Left ventricle myocardium inferior (tissue), 1 donor: ENCODE data around the gene UCN3. TPM values are rescaled to one million over a fixed set of nuclear protein-coding genes. Genes with fewer than 3 reads are reported as not detected.

Source experiments
- DNase-seq: peaks from one replicate; pipeline ENCODE4 v3.0.0-alpha.2; 2020
- H3K27ac ChIP-seq: fragments of 200-600 bp; replicated peaks from 2 replicates; pipeline ENCODE4 v1.8.0; 2021
- H3K27me3 ChIP-seq: fragments of 200-600 bp; 2 replicates; pipeline ENCODE4 v1.8.0; 2021; ENCODE audit warnings: low read depth
- H3K36me3 ChIP-seq: fragments of 200-600 bp; 2 replicates; pipeline ENCODE4 v1.8.0; 2021
- H3K4me1 ChIP-seq: fragments of 200-600 bp; 2 replicates; pipeline ENCODE4 v1.8.0; 2021
- H3K4me3 ChIP-seq: fragments of 200-600 bp; 2 replicates; pipeline ENCODE4 v1.8.0; 2021; ENCODE audit warnings: mild to moderate bottlenecking, moderate library complexity
- H3K9me3 ChIP-seq: fragments of 200-600 bp; replicated peaks from 2 replicates; pipeline ENCODE4 v1.8.0; 2021
- CTCF ChIP-seq: fragments of 200-600 bp; IDR thresholded peaks from 2 replicates; pipeline ENCODE4 v1.8.0; 2021; ENCODE audit warnings: antibody characterized with exemption, mild to moderate bottlenecking, borderline replicate concordance
- intact Hi-C: fragments of 100-400 bp; cut with micrococcal nuclease; formaldehyde crosslinking; loops from one replicate; pipeline ENCODE4 v1.11.0; 2022
- total RNA-seq: library from RNA; stranded (reverse); fragmentation: NEBNext Ultra II Directional; extraction: Animal tissue kit (Norgen Biotek cat#: 25700); gene quantifications from one replicate; pipeline ENCODE4 v1.2.1, GENCODE V29; 2021
- donor health status: DM: no; HTN: yes; CAD: no; lungs with severe emphysema.

The UCN3 gene
- total RNA-seq, 1 donor from 2014 or later, result not detected

- intact Hi-C loops, result no loop called here
- Histone ChIP-seq H3K9me3 (no peaks in the 10 kb centered on the region), H3K4me1 (no peaks in the 10 kb centered on the region), H3K27me3 (peaks cover 17% of the 10 kb centered on the region), H3K36me3 (no peaks in the 10 kb centered on the region), H3K4me3 (no peak overlapping the region), H3K27ac (no peak overlapping the region)
- TF ChIP-seq CTCF, result no peak
- DNase-seq, result no peak
Measured at GRCh38 chr10:5354068-5354467, 10.7 kb upstream of the UCN3 start.

GRCh38 chr10:5355594-5356301 lies 9.0 kb upstream of the UCN3 start:
- TF ChIP-seq CTCF, result no peak
- Histone ChIP-seq H3K27ac (no peak overlapping the region), H3K9me3 (no peaks in the 10 kb centered on the region), H3K4me3 (no peak overlapping the region), H3K27me3 (peaks cover 29% of the 10 kb centered on the region), H3K36me3 (no peaks in the 10 kb centered on the region), H3K4me1 (no peaks in the 10 kb centered on the region)
- intact Hi-C loops, result no loop called here
- DNase-seq, result no peak

- intact Hi-C loops, result no loop called here
- H3K36me3 ChIP-seq, result no peaks in the 10 kb centered on the region
- no peak overlapping the region for H3K4me3 ChIP-seq
- no peaks in the 10 kb centered on the region for H3K9me3 ChIP-seq
- H3K27ac ChIP-seq, result no peak overlapping the region
- no peaks in the 10 kb centered on the region for H3K4me1 ChIP-seq
- no peak for DNase-seq
- no peak for TF ChIP-seq CTCF
- peaks cover 34% of the 10 kb centered on the region for H3K27me3 ChIP-seq
Measured at GRCh38 chr10:5356302-5356763, 8.4 kb upstream of the UCN3 start.

- Histone ChIP-seq H3K36me3 (no peaks in the 10 kb centered on the region), H3K27me3 (peaks cover 75% of the 10 kb centered on the region), H3K9me3 (no peaks in the 10 kb centered on the region), H3K4me1 (no peaks in the 10 kb centered on the region), H3K4me3 (no peak overlapping the region), H3K27ac (no peak overlapping the region)
- intact Hi-C loops, result no loop called here
- DNase-seq, result no peak
- TF ChIP-seq CTCF, result no peak
Measured at GRCh38 chr10:5360318-5360915, 4.3 kb upstream of the UCN3 start.

- Histone ChIP-seq H3K27me3 (peaks cover 87% of the 10 kb centered on the region), H3K4me3 (no peak overlapping the region), H3K27ac (no peak overlapping the region), H3K36me3 (no peaks in the 10 kb centered on the region), H3K9me3 (no peaks in the 10 kb centered on the region), H3K4me1 (no peaks in the 10 kb centered on the region)
- TF ChIP-seq CTCF, result no peak
- no peak for DNase-seq
- intact Hi-C loops, result no loop called here
Measured at GRCh38 chr10:5361966-5362365, 2.8 kb upstream of the UCN3 start.
